ENCODE measurements around the gene EPN1. TPM values are rescaled to one million over a fixed set of nuclear protein-coding genes. Genes with fewer than 3 reads are reported as not detected.
"Not testable (repeated sequence)": the region's sequence is repeated elsewhere in the genome, so short reads cannot be mapped to it uniquely, and the experiment has no call there.

Gene EPN1
- total RNA-seq, 2 experiments from 2014 or later = 63.9 to 64.5 TPM

GRCh38 chr19:55711719-55712118, 36.7 kb downstream of the EPN1 start:
- Mint-ChIP-seq H3K27ac (no peak overlapping the region), H3K4me3 (no peak overlapping the region), H3K9me3 (peaks cover 14% of the 10 kb centered on the region), H3K27me3 (peaks cover 6% of the 10 kb centered on the region), H3K4me1 (no peaks in the 10 kb centered on the region), H3K36me3 (ENCODE audit: low read depth) (peaks cover 3% of the 10 kb centered on the region)
- POLR2A ChIA-PET = no interaction called here
- no peak for DNase-seq
- CTCF ChIA-PET = interaction anchor here (1.2 kb wide), 1 partner anchor 10 kb away, joined by 3 read pairs; no protein-coding TSS in a partner anchor

- no peak for DNase-seq
- Mint-ChIP-seq H3K9me3 (peaks cover 14% of the 10 kb centered on the region), H3K4me1 (no peaks in the 10 kb centered on the region), H3K27me3 (peaks cover 6% of the 10 kb centered on the region), H3K4me3 (no peak overlapping the region), H3K27ac (no peak overlapping the region), H3K36me3 (ENCODE audit: low read depth) (peaks cover 3% of the 10 kb centered on the region)
- ChIA-PET POLR2A (no interaction called here), CTCF (no interaction called here)
These were observed 38.0 kb downstream of the EPN1 start for GRCh38 chr19:55712804-55713631.

- no peak overlapping the region for H3K4me3 Mint-ChIP-seq
- H3K36me3 Mint-ChIP-seq (ENCODE audit: low read depth) = peaks cover 3% of the 10 kb centered on the region
- ChIA-PET POLR2A (no interaction called here), CTCF (no interaction called here)
- H3K27ac Mint-ChIP-seq = no peak overlapping the region
- peaks cover 24% of the 10 kb centered on the region for H3K9me3 Mint-ChIP-seq
- H3K27me3 Mint-ChIP-seq = no peaks in the 10 kb centered on the region
- no peaks in the 10 kb centered on the region for H3K4me1 Mint-ChIP-seq
- DNase-seq = no peak
These were observed 41.5 kb downstream of the EPN1 start for GRCh38 chr19:55716531-55716930.

- Mint-ChIP-seq H3K4me1 (no peaks in the 10 kb centered on the region), H3K9me3 (peaks cover 24% of the 10 kb centered on the region), H3K27me3 (no peaks in the 10 kb centered on the region), H3K27ac (no peak overlapping the region), H3K36me3 (ENCODE audit: low read depth) (peaks cover 1% of the 10 kb centered on the region), H3K4me3 (no peak overlapping the region)
- POLR2A ChIA-PET = no interaction called here
- CTCF ChIA-PET = no interaction called here
- DNase-seq = no peak
These were observed 42.2 kb downstream of the EPN1 start for GRCh38 chr19:55717251-55717650.

GRCh38 chr19:55717879-55718711, 43.1 kb downstream of the EPN1 start:
- H3K27ac Mint-ChIP-seq; POLR2A ChIA-PET; H3K27me3 Mint-ChIP-seq; H3K4me3 Mint-ChIP-seq; H3K4me1 Mint-ChIP-seq; CTCF ChIA-PET; DNase-seq; H3K36me3 Mint-ChIP-seq (ENCODE audit: low read depth): not testable (repeated sequence)
- H3K9me3 Mint-ChIP-seq = peaks cover 19% of the 10 kb centered on the region

- Mint-ChIP-seq H3K9me3 (peaks cover 18% of the 10 kb centered on the region), H3K27ac (no peak overlapping the region), H3K36me3 (ENCODE audit: low read depth) (no peaks in the 10 kb centered on the region), H3K4me3 (no peak overlapping the region), H3K4me1 (no peaks in the 10 kb centered on the region), H3K27me3 (no peaks in the 10 kb centered on the region)
- CTCF ChIA-PET = no interaction called here
- DNase-seq = no peak
- POLR2A ChIA-PET = no interaction called here
These were observed 45.3 kb downstream of the EPN1 start for GRCh38 chr19:55720214-55720746.

- ChIA-PET POLR2A (no interaction called here), CTCF (no interaction called here)
- Mint-ChIP-seq H3K9me3 (peaks cover 18% of the 10 kb centered on the region), H3K27ac (no peak overlapping the region), H3K27me3 (no peaks in the 10 kb centered on the region), H3K4me1 (no peaks in the 10 kb centered on the region), H3K4me3 (no peak overlapping the region), H3K36me3 (ENCODE audit: low read depth) (no peaks in the 10 kb centered on the region)
- DNase-seq = no peak
These were observed 45.8 kb downstream of the EPN1 start for GRCh38 chr19:55720801-55721200.

- Mint-ChIP-seq H3K4me1 (no peaks in the 10 kb centered on the region), H3K27ac (no peak overlapping the region), H3K27me3 (no peaks in the 10 kb centered on the region), H3K9me3 (peaks cover 18% of the 10 kb centered on the region), H3K36me3 (ENCODE audit: low read depth) (no peaks in the 10 kb centered on the region), H3K4me3 (no peak overlapping the region)
- ChIA-PET CTCF (no interaction called here), POLR2A (no interaction called here)
- DNase-seq = no peak
These were observed 48.5 kb downstream of the EPN1 start for GRCh38 chr19:55723491-55723890.

- H3K27me3 Mint-ChIP-seq; H3K4me3 Mint-ChIP-seq; H3K4me1 Mint-ChIP-seq; H3K36me3 Mint-ChIP-seq (ENCODE audit: low read depth); CTCF ChIA-PET; H3K27ac Mint-ChIP-seq; DNase-seq; POLR2A ChIA-PET: not testable (repeated sequence)
- H3K9me3 Mint-ChIP-seq = peaks cover 16% of the 10 kb centered on the region
These were observed 55.4 kb downstream of the EPN1 start for GRCh38 chr19:55730378-55730777.

- ChIA-PET CTCF (no interaction called here), POLR2A (no interaction called here)
- H3K9me3 Mint-ChIP-seq = no peaks in the 10 kb centered on the region
- no peaks in the 10 kb centered on the region for H3K36me3 Mint-ChIP-seq (ENCODE audit: low read depth)
- no peak within 1 kb of the TSS for H3K4me3 Mint-ChIP-seq
- H3K27ac Mint-ChIP-seq = no peak within 1 kb of the TSS
- no peaks in the 10 kb centered on the region for H3K4me1 Mint-ChIP-seq
- no peak for DNase-seq
- H3K27me3 Mint-ChIP-seq = no peaks in the 10 kb centered on the region
These were observed 63.3 kb downstream of the EPN1 start, which contains the start of gene NLRP9 for GRCh38 chr19:55738302-55738701. Gene NLRP9, minus strand, starts transcription at chr19:55738402. Its CDS starts 28 bp downstream, at chr19:55738374.

GRCh38 chr19:55750715-55751114, 75.7 kb downstream of the EPN1 start:
- no peak overlapping the region for H3K27ac Mint-ChIP-seq
- H3K4me1 Mint-ChIP-seq = no peaks in the 10 kb centered on the region
- H3K4me3 Mint-ChIP-seq = no peak overlapping the region
- H3K9me3 Mint-ChIP-seq = no peaks in the 10 kb centered on the region
- ChIA-PET POLR2A (no interaction called here), CTCF (no interaction called here)
- no peak for DNase-seq
- no peaks in the 10 kb centered on the region for H3K36me3 Mint-ChIP-seq (ENCODE audit: low read depth)
- H3K27me3 Mint-ChIP-seq = no peaks in the 10 kb centered on the region

- DNase-seq = no peak
- ChIA-PET POLR2A (no interaction called here), CTCF (no interaction called here)
- H3K36me3 Mint-ChIP-seq (ENCODE audit: low read depth) = no peaks in the 10 kb centered on the region
- no peak overlapping the region for H3K4me3 Mint-ChIP-seq
- no peak overlapping the region for H3K27ac Mint-ChIP-seq
- H3K27me3 Mint-ChIP-seq = no peaks in the 10 kb centered on the region
- H3K4me1 Mint-ChIP-seq = no peaks in the 10 kb centered on the region
- H3K9me3 Mint-ChIP-seq = peaks cover 5% of the 10 kb centered on the region
These were observed 78.4 kb downstream of the EPN1 start for GRCh38 chr19:55753401-55753800.

- POLR2A ChIA-PET; H3K4me1 Mint-ChIP-seq; H3K27ac Mint-ChIP-seq; DNase-seq; H3K36me3 Mint-ChIP-seq (ENCODE audit: low read depth); H3K4me3 Mint-ChIP-seq; H3K9me3 Mint-ChIP-seq; CTCF ChIA-PET; H3K27me3 Mint-ChIP-seq: not testable (repeated sequence)
These were observed 81.8 kb downstream of the EPN1 start for GRCh38 chr19:55756808-55757207.

Measured in activated CD4-positive, alpha-beta memory T cell treated with anti-CD3 and anti-CD28 coated beads, Interleukin-2, amount 10 ng/mL, durations not matched to agents 7 days and 5 days (primary cell).